GM19463 (cell line): Measurements from ENCODE around the gene CD38.

ENCODE experiments used
- ATAC-seq: cut with Tn5 transposase; IDR thresholded peaks from one replicate; pipeline ENCODE4 v1.9.1; 2021; ENCODE audit warnings: mild to moderate bottlenecking, moderate library complexity; ENCODE audit not compliant: unreplicated experiment

CD38 gene

GRCh38 chr4:15894921-15895916 lies 117.1 kb downstream of the CD38 start:
- no peak for ATAC-seq

DNA sequence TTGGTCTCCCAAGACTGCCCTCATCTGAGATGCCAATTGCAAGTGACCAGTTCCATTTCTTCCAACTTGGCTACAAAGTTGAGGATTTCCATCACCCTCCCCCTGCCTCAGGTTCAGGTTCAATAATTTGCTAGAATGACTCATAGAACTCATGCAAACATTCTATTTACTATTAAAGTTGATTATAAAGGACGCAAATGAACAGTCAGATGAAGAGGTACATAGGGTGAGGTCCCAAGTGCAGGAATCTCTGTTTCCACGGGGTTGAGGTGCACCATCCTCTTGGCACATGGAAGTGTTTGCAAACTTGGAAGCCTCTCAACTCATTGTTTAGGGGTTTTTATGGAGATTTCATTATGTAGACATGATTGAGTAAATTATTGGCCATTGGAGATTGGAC lies 119.4 kb downstream of the CD38 start:
- no peak for ATAC-seq

DNA sequence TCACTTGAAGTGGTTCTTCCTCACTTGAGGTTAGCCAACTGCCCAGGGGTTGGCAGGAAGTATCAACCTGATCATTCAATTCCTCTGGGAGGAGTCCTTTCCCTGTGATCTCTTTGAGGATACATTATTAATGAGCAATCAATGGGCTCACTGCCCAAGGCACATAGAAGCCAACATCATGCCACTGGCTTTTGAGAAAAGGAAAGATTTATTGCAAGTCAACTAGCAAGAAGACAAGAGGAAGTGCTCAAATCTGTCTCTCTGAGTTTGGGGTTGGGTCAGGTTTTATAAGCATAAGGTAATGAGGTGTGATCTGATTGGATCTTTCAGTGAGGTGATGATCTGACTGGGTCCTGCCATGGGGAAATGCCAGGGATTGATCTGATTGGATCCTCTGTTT lies 120.8 kb downstream of the CD38 start:
- ATAC-seq, result no peak

- ATAC-seq, result no peak
Observed at GRCh38 chr4:15899511-15899910, 121.4 kb downstream of the CD38 start.

GRCh38 chr4:15901007-15901406 lies 122.9 kb downstream of the CD38 start:
- ATAC-seq, result no peak

GRCh38 chr4:15901998-15902397 lies 123.9 kb downstream of the CD38 start:
- ATAC-seq, result no peak

GRCh38 chr4:15902746-15903145 lies 124.6 kb downstream of the CD38 start:
- no peak for ATAC-seq
